GM06990 (cell line): ENCODE data around the gene DOCK9.
A peak's percentile ranks its signal among the peaks of the same experiment; 100 is the strongest.

ENCODE experiments used
- DNase-seq: peaks from one replicate; pipeline ENCODE4 v3.0.0-alpha.2; 2011; ENCODE audit not compliant: insufficient read length; ENCODE audit errors: extremely low read depth
- H3K27me3 ChIP-seq: replicated peaks from 2 replicates; pipeline ENCODE4 v1.6.0; 2011; ENCODE audit warnings: low read length; ENCODE audit not compliant: control insufficient read depth, insufficient read depth
- H3K36me3 ChIP-seq: 2 replicates; pipeline ENCODE4 v1.5.1; 2011; ENCODE audit warnings: low read length; ENCODE audit not compliant: control insufficient read depth, insufficient read depth
- H3K4me3 ChIP-seq: replicated peaks from 2 replicates; pipeline ENCODE4 v1.5.1; 2011; ENCODE audit warnings: low read depth, mild to moderate bottlenecking, control low read depth, low read length
- CTCF ChIP-seq: IDR thresholded peaks from 2 replicates; pipeline ENCODE4 v1.5.1; 2011; ENCODE audit warnings: low read length, control low read depth, mild to moderate bottlenecking, inconsistent platforms; ENCODE audit not compliant: insufficient read depth, poor library complexity, severe bottlenecking

DOCK9 gene

GRCh38 chr13:98773921-98774320 lies 203.9 kb downstream of the DOCK9 start:
- DNase-seq = no peak
- TF ChIP-seq CTCF = no peak
- Histone ChIP-seq H3K36me3 (no peaks in the 10 kb centered on the region), H3K4me3 (no peak overlapping the region), H3K27me3 (no peaks in the 10 kb centered on the region; the same call in 1 of the 2 replicates)

GRCh38 chr13:98772794-98773452 lies 204.9 kb downstream of the DOCK9 start:
- H3K27me3 ChIP-seq = no peaks in the 10 kb centered on the region; the same call in 1 of the 2 replicates
- H3K36me3 ChIP-seq = no peaks in the 10 kb centered on the region
- DNase-seq = no peak
- no peak overlapping the region for H3K4me3 ChIP-seq
- peak; percentile 11 for TF ChIP-seq CTCF

- no peak for DNase-seq
- TF ChIP-seq CTCF = no peak
Measured at GRCh38 chr13:98771838-98772611, 205.8 kb downstream of the DOCK9 start.

GRCh38 chr13:98769736-98770135 lies 208.1 kb downstream of the DOCK9 start:
- DNase-seq = no peak
- no peak for TF ChIP-seq CTCF
- Histone ChIP-seq H3K4me3 (no peak overlapping the region), H3K27me3 (no peaks in the 10 kb centered on the region; the same call in 1 of the 2 replicates), H3K36me3 (no peaks in the 10 kb centered on the region)

More at GRCh38 chr13:98771838-98772611, 205.8 kb downstream of the DOCK9 start:
- Histone ChIP-seq H3K27me3 (no peaks in the 10 kb centered on the region), H3K4me3 (no peak overlapping the region), H3K36me3 (no peaks in the 10 kb centered on the region)

- no peak for DNase-seq
Measured at GRCh38 chr13:98768522-98768921, 209.3 kb downstream of the DOCK9 start.

More at GRCh38 chr13:98768522-98768921, 209.3 kb downstream of the DOCK9 start:
- TF ChIP-seq CTCF = no peak
- Histone ChIP-seq H3K27me3 (no peaks in the 10 kb centered on the region; the same call in 1 of the 2 replicates), H3K4me3 (no peak overlapping the region), H3K36me3 (no peaks in the 10 kb centered on the region)
